IMR-90 (cell line): Measurements from ENCODE around the gene NPFFR1. TPM values are rescaled to one million over a fixed set of nuclear protein-coding genes. Genes with fewer than 3 reads are reported as not detected.

Source experiments
- ATAC-seq: fragments of 200-7000 bp; cut with Tn5 transposase; 2 replicates; pipeline ENCODE4 v1.9.1; 2020; ENCODE audit warnings: low read depth, mild to moderate bottlenecking, moderate library complexity
- BruUV-seq: library from RNA; stranded (reverse); fragments of 400-500 nt; replicated peaks from 2 replicates; lab custom pipeline; 2021; lab: Mats Ljungman, UMichigan
- CTCF ChIA-PET: fragments of 300-600 bp; formaldehyde crosslinking; extraction: SDS; loops from one replicate; lab custom pipeline; 2021; ENCODE audit warnings: antibody characterized with exemption; lab: Yijun Ruan, JAX
- POLR2A ChIA-PET: fragments of 300-600 bp; sonication (Branson Sonifier 250); formaldehyde crosslinking; loops from one replicate; lab custom pipeline; 2022; ENCODE audit warnings: antibody characterized with exemption; ENCODE audit not compliant: unreplicated experiment; lab: Charles Lee
- DNase-seq: peaks from one replicate; pipeline ENCODE4 v3.0.0; 2013
- H2AFZ ChIP-seq: replicated peaks from 2 replicates; pipeline ENCODE3; 2013; ENCODE audit warnings: low read length, mild to moderate bottlenecking; ENCODE audit not compliant: poor library complexity
- H2AK5ac ChIP-seq: 2 replicates; pipeline ENCODE4 v1.6.1; 2013; ENCODE audit warnings: low read depth, low read length, inconsistent platforms
- H2AK9ac ChIP-seq: replicated peaks from 2 replicates; pipeline ENCODE3; 2013; ENCODE audit warnings: mild to moderate bottlenecking, low read depth, low read length, moderate library complexity; ENCODE audit not compliant: poor library complexity
- H2BK120ac ChIP-seq: 2 replicates; pipeline ENCODE4 v1.6.1; 2013; ENCODE audit warnings: low read depth, low read length, inconsistent platforms
- H2BK15ac ChIP-seq: 3 replicates; pipeline ENCODE4 v1.6.1; 2013; ENCODE audit warnings: low read depth, low read length, inconsistent platforms
- H2BK20ac ChIP-seq: 2 replicates; pipeline ENCODE4 v1.6.1; 2013; ENCODE audit warnings: low read depth, mild to moderate bottlenecking, inconsistent platforms, low read length, moderate library complexity
- H2BK5ac ChIP-seq: 2 replicates; pipeline ENCODE4 v1.6.1; 2013; ENCODE audit warnings: mild to moderate bottlenecking, low read depth, low read length, inconsistent platforms; ENCODE audit not compliant: poor library complexity, severe bottlenecking
- H3K14ac ChIP-seq: replicated peaks from 2 replicates; pipeline ENCODE4 v1.6.1; 2013; ENCODE audit warnings: low read depth, low read length, inconsistent platforms
- H3K18ac ChIP-seq: 2 replicates; pipeline ENCODE4 v1.6.1; 2013; ENCODE audit warnings: low read depth, low read length, control low read depth
- H3K23ac ChIP-seq: 2 replicates; pipeline ENCODE4 v1.6.1; 2013; ENCODE audit warnings: low read depth, low read length, inconsistent platforms
- H3K27ac ChIP-seq: 2 replicates; pipeline ENCODE4 v1.5.1; 2013; ENCODE audit warnings: mild to moderate bottlenecking, control low read depth, low read length; ENCODE audit not compliant: insufficient read depth
- H3K27me3 ChIP-seq: 2 replicates; pipeline ENCODE4 v1.6.1; 2013; ENCODE audit warnings: low read length; ENCODE audit not compliant: control insufficient read depth, insufficient read depth
- H3K36me3 ChIP-seq: 2 replicates; pipeline ENCODE4 v1.6.1; 2013; ENCODE audit warnings: low read length, mixed read lengths; ENCODE audit not compliant: control insufficient read depth, insufficient read depth
- H3K4ac ChIP-seq: 2 replicates; pipeline ENCODE4 v1.6.1; 2013; ENCODE audit warnings: low read depth, low read length, inconsistent platforms
- H3K4me1 ChIP-seq: 2 replicates; pipeline ENCODE4 v1.6.1; 2013; ENCODE audit warnings: low read length, mixed read lengths; ENCODE audit not compliant: control insufficient read depth, insufficient read depth
- H3K4me2 ChIP-seq: 2 replicates; pipeline ENCODE4 v1.6.1; 2013; ENCODE audit warnings: low read depth, mild to moderate bottlenecking, control low read depth, low read length, moderate library complexity
- H3K4me3 ChIP-seq: 2 replicates; pipeline ENCODE4 v1.5.1; 2013; ENCODE audit warnings: low read depth, mild to moderate bottlenecking, control low read depth, low read length, moderate library complexity; ENCODE audit not compliant: insufficient read depth
- H3K56ac ChIP-seq: 2 replicates; pipeline ENCODE4 v1.6.1; 2013; ENCODE audit warnings: low read length, inconsistent platforms; ENCODE audit not compliant: insufficient read depth; ENCODE audit errors: extremely low read depth
- H3K79me1 ChIP-seq, 2 experiments: 2 replicates each; pipeline ENCODE4 v1.6.1; 2013; ENCODE audit warnings: low read length in 2 of 2, inconsistent platforms in 1 of 2, low read depth in 1 of 2
- H3K9ac ChIP-seq: 2 replicates; pipeline ENCODE4 v1.6.1; 2013; ENCODE audit warnings: low read depth, low read length, control low read depth
- H3K9me1 ChIP-seq: 2 replicates; pipeline ENCODE4 v1.6.1; 2013; ENCODE audit warnings: low read length, inconsistent platforms; ENCODE audit not compliant: insufficient read depth
- H3K9me3 ChIP-seq: 2 replicates; pipeline ENCODE4 v1.6.1; 2013; ENCODE audit warnings: low read length; ENCODE audit not compliant: control insufficient read depth, insufficient read depth
- H4K20me1 ChIP-seq: 2 replicates; pipeline ENCODE4 v1.6.1; 2013; ENCODE audit warnings: low read length, inconsistent platforms; ENCODE audit not compliant: insufficient read depth
- H4K5ac ChIP-seq: 2 replicates; pipeline ENCODE4 v1.6.1; 2013; ENCODE audit warnings: mild to moderate bottlenecking, low read depth, low read length, control low read depth
- H4K8ac ChIP-seq, 2 experiments: 2 replicates each; pipeline ENCODE4 v1.6.1; 2013; ENCODE audit warnings: low read depth in 2 of 2, low read length in 2 of 2, control low read depth in 1 of 2, inconsistent platforms in 1 of 2
- H4K91ac ChIP-seq: 2 replicates; pipeline ENCODE4 v1.6.1; 2013; ENCODE audit warnings: low read depth, low read length, inconsistent platforms; ENCODE audit not compliant: insufficient read depth
- BHLHE40 ChIP-seq: fragments of 150-350 bp; IDR thresholded peaks from 2 replicates; pipeline ENCODE4 v1.6.1; 2016; ENCODE audit warnings: mild to moderate bottlenecking, low read depth, low read length
- CEBPB ChIP-seq: IDR thresholded peaks from 2 replicates; pipeline ENCODE4 v1.6.1; 2012; ENCODE audit warnings: low read depth, low read length, improper control_type of control experiment
- CHD1 ChIP-seq: IDR thresholded peaks from 2 replicates; pipeline ENCODE4 v1.6.1; 2012; ENCODE audit warnings: low read depth, low read length, improper control_type of control experiment
- ELK1 ChIP-seq: fragments of 150-350 bp; IDR thresholded peaks from 2 replicates; pipeline ENCODE4 v1.6.1; 2016; ENCODE audit warnings: low read depth, mild to moderate bottlenecking, low read length, moderate library complexity, borderline replicate concordance
- FOS ChIP-seq: fragments of 150-350 bp; IDR thresholded peaks from 2 replicates; pipeline ENCODE4 v1.6.1; 2016; ENCODE audit warnings: low read depth, low read length
- MAFK ChIP-seq: IDR thresholded peaks from 2 replicates; pipeline ENCODE4 v1.6.1; 2012; ENCODE audit warnings: low read depth, low read length, improper control_type of control experiment
- MAZ ChIP-seq: IDR thresholded peaks from 2 replicates; pipeline ENCODE4 v1.6.1; 2012; ENCODE audit warnings: low read depth, mild to moderate bottlenecking, low read length, improper control_type of control experiment, moderate library complexity, borderline replicate concordance
- MXI1 ChIP-seq: IDR thresholded peaks from 2 replicates; pipeline ENCODE4 v1.6.1; 2012; ENCODE audit warnings: low read depth, mild to moderate bottlenecking, low read length, moderate library complexity, borderline replicate concordance
- NFE2L2 ChIP-seq: fragments of 150-350 bp; IDR thresholded peaks from 2 replicates; pipeline ENCODE4 v1.6.1; 2016; ENCODE audit warnings: low read depth, mild to moderate bottlenecking, low read length
- RAD21 ChIP-seq: IDR thresholded peaks from 2 replicates; pipeline ENCODE4 v1.6.1; 2012; ENCODE audit warnings: low read length, improper control_type of control experiment
- RCOR1 ChIP-seq: IDR thresholded peaks from 2 replicates; pipeline ENCODE4 v1.6.1; 2012; ENCODE audit warnings: mild to moderate bottlenecking, low read length, improper control_type of control experiment; ENCODE audit not compliant: insufficient replicate concordance
- RFX5 ChIP-seq: IDR thresholded peaks from 2 replicates; pipeline ENCODE4 v1.8.0; 2012; ENCODE audit warnings: low read depth, mild to moderate bottlenecking, low read length, moderate library complexity
- SMC3 ChIP-seq: fragments of 150-350 bp; IDR thresholded peaks from 2 replicates; pipeline ENCODE4 v1.6.1; 2016; ENCODE audit warnings: low read depth, mild to moderate bottlenecking, antibody characterized with exemption, low read length, moderate library complexity
- WGBS, 2 experiments: methylation state at CpG; one replicate each; pipeline versions ENCODE4 v1.1.5 to v1.1.7; 2013; ENCODE audit warnings: missing lambda C conversion rate in 2 of 2; ENCODE audit not compliant: insufficient read length in 1 of 2; ENCODE audit errors: extremely low coverage in 2 of 2; 5-methylcytosine and 5-hydroxymethylcytosine counted together
- dilution Hi-C: fragments of 300-500 bp; cut with HindIII; formaldehyde crosslinking; loops from one replicate; pipeline ENCODE4 v1.14.3; 2018; ENCODE audit warnings: low sequenced_read_pairs; ENCODE audit not compliant: unreplicated experiment
- in situ Hi-C: fragments of 300-500 bp; cut with MboI; formaldehyde crosslinking; loops from 3 replicates; pipeline ENCODE4 v1.14.3; 2019; ENCODE audit warnings: low sequenced_read_pairs, inconsistent platforms, mixed read lengths
- intact Hi-C: fragments of 100-400 bp; cut with micrococcal nuclease; formaldehyde crosslinking; loops from 2 replicates; pipeline ENCODE4 v1.10.0; 2022
- polyA plus RNA-seq, 3 experiments: library from polyadenylated mRNA; depleted of rRNA; stranded (reverse); fragments of >200 nt; gene quantifications; 2 replicates each; pipeline ENCODE4 v1.2.3, GENCODE V29; 2012; ENCODE audit warnings: low replicate concordance in 1 of 3
- total RNA-seq: library from RNA; depleted of rRNA; stranded (reverse); fragments of >200 nt; gene quantifications from 2 replicates; pipeline ENCODE4 v1.2.3, GENCODE V29; 2012
- TF ChIP-seq, protein P1 (sequence below): fragments of 150-350 bp; IDR thresholded peaks from 2 replicates; pipeline ENCODE4 v1.6.1; 2017; ENCODE audit warnings: mild to moderate bottlenecking, antibody characterized with exemption, low read length, low read depth

NPFFR1 gene
- total and polyA plus RNA-seq, 2 of the 4 experiments (the other 2 are of a cell fraction), result not detected

DNA sequence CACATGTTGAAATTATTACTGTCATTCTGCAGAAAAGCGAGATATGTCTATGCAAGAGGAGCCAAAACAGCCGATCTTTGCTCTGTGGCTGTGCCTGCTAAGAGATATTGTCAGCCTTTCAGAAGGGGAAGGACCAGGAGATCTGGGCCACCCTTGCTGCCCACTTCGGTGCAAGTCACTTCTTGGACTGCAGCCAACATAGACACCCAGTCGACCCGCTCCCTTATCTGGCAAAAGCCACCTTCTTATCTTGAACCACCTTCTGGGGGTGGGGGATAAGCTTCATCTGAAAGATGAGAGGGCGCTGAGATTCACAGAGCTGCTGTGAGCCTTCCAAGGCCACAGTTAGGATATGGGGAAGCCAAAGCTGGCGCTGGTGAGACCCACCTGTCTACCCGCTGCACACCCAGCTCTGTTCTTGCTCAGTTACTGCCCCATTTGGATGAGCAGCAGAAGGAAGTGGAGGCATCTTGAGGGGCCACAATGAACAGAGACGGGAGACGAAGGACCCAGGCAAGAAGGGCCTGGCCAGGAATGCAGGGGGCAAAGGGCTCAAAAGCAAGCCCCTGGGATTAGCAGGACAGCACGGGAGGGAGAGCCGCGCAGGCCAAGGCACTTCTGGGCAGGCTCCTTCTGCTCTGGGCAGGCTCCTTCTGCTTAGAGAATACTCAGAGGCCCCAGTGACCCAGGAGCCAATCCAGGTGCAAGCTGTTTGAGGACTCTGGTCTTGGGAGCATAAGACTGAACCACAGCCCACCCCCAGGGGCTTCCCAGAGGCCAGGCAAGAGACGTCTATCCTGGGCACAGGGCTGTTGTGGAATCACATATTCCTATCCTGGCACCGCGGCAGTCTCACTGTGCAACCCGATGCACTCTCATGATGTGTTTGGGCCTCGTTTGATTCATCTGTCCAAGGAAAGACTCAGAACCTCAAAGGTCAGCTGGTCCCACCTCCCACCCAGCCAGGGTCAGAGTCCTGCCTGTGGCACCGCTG, 38.4 kb upstream of the NPFFR1 start:
- H2AK9ac ChIP-seq, result no peak overlapping the region
- no peaks in the 10 kb centered on the region for H3K79me1 ChIP-seq
- no peaks in the 10 kb centered on the region for H3K9me3 ChIP-seq
- no peak overlapping the region for H3K56ac ChIP-seq
- H3K4me1 ChIP-seq, result no peaks in the 10 kb centered on the region
- 0 out of 2 replicates have a peak, but pooled peaks cover 3% of the 10 kb centered on the region for H4K20me1 ChIP-seq
- no peak overlapping the region for H3K14ac ChIP-seq
- intact Hi-C loops (no loop called here), in situ Hi-C loops (no loop called here), dilution Hi-C loops (no loop called here)
- no peak for ATAC-seq
- H3K36me3 ChIP-seq, result no peaks in the 10 kb centered on the region
- H3K9me1 ChIP-seq, result peaks cover 6% of the 10 kb centered on the region; the same call in 1 of the 2 replicates
- no TSS peak for BruUV-seq
- H4K91ac ChIP-seq, result no peak overlapping the region
- H2AFZ ChIP-seq, result no peak overlapping the region
- H4K5ac ChIP-seq, result no peak overlapping the region
- DNase-seq, result no peak
- H3K4ac ChIP-seq, result no peak overlapping the region
- no peak overlapping the region for H4K8ac ChIP-seq
- H3K27ac ChIP-seq, result no peak overlapping the region
- CTCF ChIA-PET, result no interaction called here
- H2BK15ac ChIP-seq, result no peak overlapping the region
- H2BK20ac ChIP-seq, result no peak overlapping the region
- POLR2A ChIA-PET, result no interaction called here
- no peak overlapping the region for H3K9ac ChIP-seq
- H3K27me3 ChIP-seq, result no peaks in the 10 kb centered on the region
- H3K4me2 ChIP-seq, result no peak overlapping the region
- no peak overlapping the region for H2BK120ac ChIP-seq
- H2AK5ac ChIP-seq, result no peak overlapping the region
- H3K23ac ChIP-seq, result no peak overlapping the region
- no peak overlapping the region for H3K4me3 ChIP-seq
- H3K18ac ChIP-seq, result no peak overlapping the region
- 91% methylated on average over 11 of the region's 19 CpGs; no CpG with 5 or more reads in 1 of the 2 experiments for WGBS, 2 experiments
- no peak overlapping the region for H2BK5ac ChIP-seq
- TF ChIP-seq BHLHE40 (no peak), MAFK (no peak), SMC3 (no peak), RFX5 (no peak), ELK1 (no peak), RAD21 (no peak), NFE2L2 (no peak), MXI1 (no peak), FOS (no peak), RCOR1 (no peak), CHD1 (no peak), MAZ (no peak), CEBPB (no peak)
- TF ChIP-seq, protein P1, sequence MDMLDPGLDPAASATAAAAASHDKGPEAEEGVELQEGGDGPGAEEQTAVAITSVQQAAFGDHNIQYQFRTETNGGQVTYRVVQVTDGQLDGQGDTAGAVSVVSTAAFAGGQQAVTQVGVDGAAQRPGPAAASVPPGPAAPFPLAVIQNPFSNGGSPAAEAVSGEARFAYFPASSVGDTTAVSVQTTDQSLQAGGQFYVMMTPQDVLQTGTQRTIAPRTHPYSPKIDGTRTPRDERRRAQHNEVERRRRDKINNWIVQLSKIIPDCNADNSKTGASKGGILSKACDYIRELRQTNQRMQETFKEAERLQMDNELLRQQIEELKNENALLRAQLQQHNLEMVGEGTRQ, result no peak
